Measurements from ENCODE around the gene CERK. TPM values are rescaled to one million over a fixed set of nuclear protein-coding genes. Genes with fewer than 3 reads are reported as not detected.

The CERK gene
- total and polyA plus RNA-seq, 2 of the 8 experiments (the other 6 are each of a cell fraction or from before 2014, with no cell fraction given), result 26.6 to 59.0 TPM

- TF ChIP-seq CBX5 (IDR thresholded peaks at IDR 0.05; ENCODE audit: low read depth, low read length) (no peak), MAFK (IDR thresholded peaks at IDR 0.05; ENCODE audit: low read depth, low read length) (no peak), BCL11A (IDR thresholded peaks at IDR 0.05; ENCODE audit: low read depth in 2 of 2, low read length in 2 of 2) (no peak), RBBP5 (IDR thresholded peaks at IDR 0.05; ENCODE audit: borderline replicate concordance, low read depth, low read length) (no peak), TCF12 (IDR thresholded peaks at IDR 0.05; ENCODE audit: low read depth, low read length) (no peak)
These were observed 32.1 kb upstream of the CERK start (continued) for GRCh38 chr22:46770151-46770641.

Data from H1 (cell line).